ENCODE data around the gene TSGA10IP.

DNA sequence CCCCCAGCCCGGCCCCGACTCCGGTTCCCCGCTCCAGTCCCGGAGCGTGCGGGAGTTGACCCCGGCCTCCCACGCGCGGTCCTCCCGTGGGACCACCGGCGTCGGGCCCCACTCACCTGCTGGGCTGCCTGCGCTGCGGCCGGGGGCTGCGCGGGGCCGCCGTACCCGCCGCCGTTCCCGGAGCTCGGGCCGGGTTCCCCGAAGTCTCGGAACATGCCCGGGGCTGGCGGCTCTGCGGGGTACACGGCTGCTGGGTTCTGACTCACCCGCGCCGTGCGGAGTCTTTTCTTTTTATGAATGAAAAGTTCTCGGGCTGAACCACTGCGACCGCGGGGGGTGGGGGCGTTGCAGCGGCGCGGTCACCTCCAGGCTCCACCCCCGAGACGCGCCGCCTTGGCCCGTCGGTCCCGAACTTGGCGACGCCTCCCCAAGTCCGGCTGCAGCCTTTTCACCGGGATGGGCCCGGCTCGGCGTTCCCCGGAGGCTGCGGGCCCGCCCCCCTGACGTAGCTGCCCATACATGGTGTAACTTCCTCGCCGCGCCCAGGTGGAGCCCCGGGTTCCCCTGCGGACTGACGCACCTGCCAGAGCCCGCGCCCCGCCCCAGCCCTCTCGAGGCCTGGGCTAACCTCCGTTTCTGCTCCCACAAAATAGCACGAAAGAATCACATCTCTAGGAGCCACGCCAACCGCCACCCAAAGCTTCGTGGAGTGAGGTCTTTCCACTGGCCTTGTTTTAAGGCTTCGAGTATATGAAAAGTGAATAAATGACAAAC, 45.0 kb upstream of the TSGA10IP start, which contains the start of gene FOSL1:
- TF ChIP-seq CTCF (optimal IDR thresholded peaks at IDR 0.05 in 1 of 3, IDR thresholded peaks at IDR 0.05 in 1 of 3, conservative IDR thresholded peaks at IDR 0.05 in 1 of 3; ENCODE audit: extremely low read depth in 1 of 3, insufficient read depth in 2 of 3, low read length in 3 of 3) (no peak), EZH2 (IDR thresholded peaks at IDR 0.05; ENCODE audit: low read length) (no peak)

Measured in keratinocyte (primary cell).